HG03196 (cell line): ENCODE measurements around the gene ABI2.
"Not testable (repeated sequence)": the region's sequence is repeated elsewhere in the genome, so short reads cannot be mapped to it uniquely, and the experiment has no call there.

Experiments
- ATAC-seq: cut with Tn5 transposase; IDR thresholded peaks from one replicate; pipeline ENCODE4 v1.9.1; 2021; ENCODE audit not compliant: unreplicated experiment

Gene ABI2

GRCh38 chr2:203413796-203414195, 85.6 kb downstream of the ABI2 start:
- no peak for ATAC-seq

GRCh38 chr2:203418271-203418670, 90.1 kb downstream of the ABI2 start:
- no peak for ATAC-seq

GRCh38 chr2:203427061-203427460, 98.9 kb downstream of the ABI2 start:
- no peak for ATAC-seq

- ATAC-seq, result not testable (repeated sequence)
Measured at GRCh38 chr2:203429643-203430042, 101.4 kb downstream of the ABI2 start.

GRCh38 chr2:203431391-203432185, 103.4 kb downstream of the ABI2 start:
- no peak for ATAC-seq

GRCh38 chr2:203432811-203433210, 104.6 kb downstream of the ABI2 start:
- ATAC-seq, result no peak

GRCh38 chr2:203436496-203436895, 108.3 kb downstream of the ABI2 start:
- no peak for ATAC-seq

GRCh38 chr2:203437511-203437910, 109.3 kb downstream of the ABI2 start:
- no peak for ATAC-seq

- no peak for ATAC-seq
Measured at GRCh38 chr2:203438528-203438927, 110.3 kb downstream of the ABI2 start.

- no peak for ATAC-seq
Measured at GRCh38 chr2:203440671-203441070, 112.5 kb downstream of the ABI2 start.

- no peak for ATAC-seq
Measured at GRCh38 chr2:203441463-203441862, 113.3 kb downstream of the ABI2 start.

GRCh38 chr2:203442463-203442862, 114.3 kb downstream of the ABI2 start:
- no peak for ATAC-seq

- no peak for ATAC-seq
Measured at GRCh38 chr2:203444738-203445137, 116.5 kb downstream of the ABI2 start.

- ATAC-seq, result no peak
Measured at GRCh38 chr2:203446071-203446481, 117.9 kb downstream of the ABI2 start.

GRCh38 chr2:203446780-203447179, 118.6 kb downstream of the ABI2 start:
- ATAC-seq, result no peak

- ATAC-seq, result no peak
Measured at GRCh38 chr2:203450561-203450960, 122.4 kb downstream of the ABI2 start.

- ATAC-seq, result no peak
Measured at GRCh38 chr2:203451011-203451410, 122.8 kb downstream of the ABI2 start.

GRCh38 chr2:203451689-203452088, 123.5 kb downstream of the ABI2 start:
- no peak for ATAC-seq

GRCh38 chr2:203453858-203454451, 125.8 kb downstream of the ABI2 start:
- no peak for ATAC-seq

GRCh38 chr2:203455209-203455608, 127.0 kb downstream of the ABI2 start:
- ATAC-seq, result no peak

GRCh38 chr2:203461746-203462145, 133.6 kb downstream of the ABI2 start:
- no peak for ATAC-seq

GRCh38 chr2:203462308-203462707, 134.1 kb downstream of the ABI2 start:
- no peak for ATAC-seq

GRCh38 chr2:203463266-203463678, 135.1 kb downstream of the ABI2 start:
- no peak for ATAC-seq
